ENCODE results near the gene OPN1SW. TPM values are rescaled to one million over a fixed set of nuclear protein-coding genes. Genes with fewer than 3 reads are reported as not detected.

Gene OPN1SW
- total RNA-seq, result not detected in 3 replicates

- peaks cover 21% of the 10 kb centered on the region for H3K9me3 Mint-ChIP-seq
- no peak within 1 kb of the TSS for H3K4me3 Mint-ChIP-seq
- TF ChIP-seq CTCF (IDR thresholded peaks at IDR 0.05; ENCODE audit: unreplicated experiment), result no peak
- no peak for DNase-seq (ENCODE audit: low spot score in 2 of 2, unreplicated experiment in 2 of 2)
- no peaks in the 10 kb centered on the region for H3K4me1 Mint-ChIP-seq
- H3K27me3 Mint-ChIP-seq (ENCODE audit: low read depth), result no peaks in the 10 kb centered on the region
- peaks cover 36% of the 10 kb centered on the region for H3K36me3 Mint-ChIP-seq
- no peak within 1 kb of the TSS for H3K27ac Mint-ChIP-seq
These were observed at the start of gene OPN1SW for GRCh38 chr7:128775744-128776474. OPN1SW (minus strand) TSS chr7:128775794; CDS start chr7:128775781, 13 bp downstream.

- Mint-ChIP-seq H3K4me1 (peaks cover 8% of the 10 kb centered on the region), H3K27ac (no peak overlapping the region), H3K36me3 (no peaks in the 10 kb centered on the region), H3K9me3 (no peaks in the 10 kb centered on the region), H3K4me3 (no peak overlapping the region), H3K27me3 (ENCODE audit: low read depth) (peaks cover 4% of the 10 kb centered on the region)
- no peak for DNase-seq (ENCODE audit: low spot score in 2 of 2, unreplicated experiment in 2 of 2)
- TF ChIP-seq CTCF (IDR thresholded peaks at IDR 0.05; ENCODE audit: unreplicated experiment), result no peak
These were observed 46.1 kb upstream of the OPN1SW start for GRCh38 chr7:128821724-128822123.

GRCh38 chr7:128818694-128819093 is 43.1 kb upstream of the OPN1SW start:
- no peak for TF ChIP-seq CTCF (IDR thresholded peaks at IDR 0.05; ENCODE audit: unreplicated experiment)
- H3K27ac Mint-ChIP-seq, result no peak overlapping the region
- H3K36me3 Mint-ChIP-seq, result no peaks in the 10 kb centered on the region
- H3K27me3 Mint-ChIP-seq (ENCODE audit: low read depth), result peaks cover 10% of the 10 kb centered on the region
- H3K9me3 Mint-ChIP-seq, result no peaks in the 10 kb centered on the region
- H3K4me3 Mint-ChIP-seq, result no peak overlapping the region
- DNase-seq (ENCODE audit: low spot score in 2 of 2, unreplicated experiment in 2 of 2), result no peak
- peaks cover 7% of the 10 kb centered on the region for H3K4me1 Mint-ChIP-seq

- Mint-ChIP-seq H3K36me3 (no peaks in the 10 kb centered on the region), H3K27ac (no peak overlapping the region), H3K27me3 (ENCODE audit: low read depth) (peaks cover 10% of the 10 kb centered on the region), H3K4me1 (peaks cover 7% of the 10 kb centered on the region), H3K9me3 (no peaks in the 10 kb centered on the region), H3K4me3 (no peak overlapping the region)
- no peak for TF ChIP-seq CTCF (IDR thresholded peaks at IDR 0.05; ENCODE audit: unreplicated experiment)
- no peak for DNase-seq (ENCODE audit: low spot score in 2 of 2, unreplicated experiment in 2 of 2)
These were observed 39.8 kb upstream of the OPN1SW start for GRCh38 chr7:128815289-128815942.

- H3K27ac Mint-ChIP-seq, result no peak overlapping the region
- peaks cover 4% of the 10 kb centered on the region for H3K36me3 Mint-ChIP-seq
- H3K27me3 Mint-ChIP-seq (ENCODE audit: low read depth), result peaks cover 10% of the 10 kb centered on the region
- TF ChIP-seq CTCF (IDR thresholded peaks at IDR 0.05; ENCODE audit: unreplicated experiment), result no peak
- H3K4me3 Mint-ChIP-seq, result no peak overlapping the region
- no peaks in the 10 kb centered on the region for H3K9me3 Mint-ChIP-seq
- H3K4me1 Mint-ChIP-seq, result peaks cover 7% of the 10 kb centered on the region
- no peak for DNase-seq (ENCODE audit: low spot score in 2 of 2, unreplicated experiment in 2 of 2)
These were observed 38.9 kb upstream of the OPN1SW start for GRCh38 chr7:128814499-128814898.
